B cell (primary cell): ENCODE measurements around the gene IGFBP7. TPM values are rescaled to one million over a fixed set of nuclear protein-coding genes. Genes with fewer than 3 reads are reported as not detected.

ENCODE experiments used
- ATAC-seq: fragments of 200-7000 bp; cut with Tn5 transposase; one replicate; pipeline ENCODE4 v1.10.0; 2021; ENCODE audit warnings: low read depth, mild to moderate bottlenecking, moderate number of reproducible peaks, moderate library complexity
- CTCF ChIA-PET: fragments of 350-600 bp; sonication (Branson Sonifier 250); formaldehyde crosslinking; loops from one replicate; lab custom pipeline; 2021; ENCODE audit warnings: antibody characterized with exemption, inconsistent platforms; lab: Charles Lee
- POLR2A ChIA-PET: fragments of 350-600 bp; sonication (Branson Sonifier 250); formaldehyde crosslinking; loops from one replicate; lab custom pipeline; 2021; ENCODE audit warnings: antibody characterized with exemption; lab: Charles Lee
- DNase-seq: peaks from one replicate; pipeline ENCODE4 v3.0.0; 2013
- H2AFZ ChIP-seq: 2 replicates; pipeline ENCODE4 v1.6.1; 2012; ENCODE audit warnings: mild to moderate bottlenecking, low read depth, low read length; ENCODE audit not compliant: insufficient read depth, poor library complexity, severe bottlenecking
- H3K27ac ChIP-seq, 2 donors: 1 replicate in 1 of 2; 2 replicates in 1 of 2; pipeline ENCODE4 v1.5.1; 2012 to 2013; ENCODE audit warnings: low read length in 2 of 2, mild to moderate bottlenecking in 2 of 2, moderate library complexity in 1 of 2
- H3K27me3 ChIP-seq, 4 experiments: fragments of 200-600 bp in 1 of 4; sonication (generic) in 1 of 4; replicated peaks in 1 of 4; 1 replicate in 2 of 4; 2 replicates in 2 of 4; pipeline versions ENCODE4 v1.6.1 to v1.7.0; 2013 to 2016; ENCODE audit warnings: low read length in 3 of 4, mild to moderate bottlenecking in 2 of 4, mixed read lengths in 1 of 4, moderate library complexity in 1 of 4; ENCODE audit not compliant: insufficient read depth in 4 of 4, control insufficient read depth in 3 of 4; ENCODE audit errors: control extremely low read depth in 1 of 4
- H3K36me3 ChIP-seq, 2 experiments: replicated peaks in 1 of 2; 1 replicate in 1 of 2; 2 replicates in 1 of 2; pipeline versions ENCODE4 v1.6.1 to v1.7.1; 2013; ENCODE audit warnings: low read length in 1 of 2; ENCODE audit not compliant: insufficient read depth in 2 of 2, control insufficient read depth in 1 of 2; ENCODE audit errors: control extremely low read depth in 1 of 2, extremely low read depth in 1 of 2
- H3K4me1 ChIP-seq, 2 donors: fragments of 200-600 bp in 1 of 2; sonication (generic) in 1 of 2; 1 replicate in 1 of 2; 2 replicates in 1 of 2; pipeline versions ENCODE4 v1.5.1 to v1.6.1; 2013 to 2017; ENCODE audit warnings: low read length in 2 of 2; ENCODE audit not compliant: control insufficient read depth in 2 of 2, insufficient read depth in 2 of 2
- H3K4me2 ChIP-seq: replicated peaks from 2 replicates; pipeline ENCODE3; 2012; ENCODE audit warnings: mild to moderate bottlenecking, low read depth, low read length; ENCODE audit not compliant: poor library complexity, severe bottlenecking
- H3K4me3 ChIP-seq, 5 experiments: fragments of 200-600 bp in 1 of 5; sonication (generic) in 1 of 5; 1 replicate in 3 of 5; 2 replicates in 2 of 5; pipeline versions ENCODE4 v1.5.1 to v1.7.0; 2011 to 2016; ENCODE audit warnings: low read length in 4 of 5, mild to moderate bottlenecking in 4 of 5, low read depth in 2 of 5, control low read depth in 1 of 5, moderate library complexity in 1 of 5; ENCODE audit not compliant: insufficient read depth in 1 of 5; ENCODE audit errors: control extremely low read depth in 1 of 5, extremely low read depth in 1 of 5
- H3K79me2 ChIP-seq: fragments of 200-600 bp; sonication (generic); one replicate; pipeline ENCODE4 v1.6.0; 2016; ENCODE audit warnings: low read length; ENCODE audit not compliant: control insufficient read depth, insufficient read depth
- H3K9ac ChIP-seq: fragments of 200-600 bp; sonication (generic); 2 replicates; pipeline ENCODE4 v1.6.1; 2017; ENCODE audit warnings: mild to moderate bottlenecking, low read length, moderate library complexity
- H3K9me3 ChIP-seq, 3 donors: one replicate each; pipeline versions ENCODE4 v1.6.1 to v1.7.1; 2013; ENCODE audit warnings: low read length in 2 of 3; ENCODE audit not compliant: control insufficient read depth in 2 of 3, insufficient read depth in 1 of 3; ENCODE audit errors: control extremely low read depth in 1 of 3
- H4K20me1 ChIP-seq: 2 replicates; pipeline ENCODE4 v1.6.0; 2012; ENCODE audit warnings: mild to moderate bottlenecking, low read length; ENCODE audit not compliant: insufficient read depth, control insufficient read depth, poor library complexity, severe bottlenecking
- H3K27ac Mint-ChIP-seq: one replicate; pipeline ENCODE4 v1.8.0; 2021; ENCODE audit warnings: mixed read lengths
- H3K27me3 Mint-ChIP-seq: one replicate; pipeline ENCODE4 v1.8.0; 2021; ENCODE audit warnings: mixed read lengths
- H3K4me1 Mint-ChIP-seq: one replicate; pipeline ENCODE4 v1.8.0; 2021; ENCODE audit warnings: mixed read lengths
- H3K4me3 Mint-ChIP-seq: one replicate; pipeline ENCODE4 v1.8.0; 2021; ENCODE audit warnings: mixed read lengths
- H3K9me3 Mint-ChIP-seq: one replicate; pipeline ENCODE4 v1.8.0; 2022; ENCODE audit warnings: mixed read lengths; ENCODE audit not compliant: insufficient read depth
- CTCF ChIP-seq: fragments of 200-600 bp; IDR thresholded peaks from one replicate; pipeline ENCODE4 v1.8.0; 2022; ENCODE audit warnings: antibody characterized with exemption, mild to moderate bottlenecking
- EZH2 ChIP-seq: IDR thresholded peaks from 2 replicates; pipeline ENCODE4 v1.6.1; 2012; ENCODE audit warnings: borderline replicate concordance, low read depth, mild to moderate bottlenecking, moderate library complexity, low read length; ENCODE audit not compliant: insufficient read depth, poor library complexity, severe bottlenecking
- WGBS: methylation state at CpG from one replicate; pipeline ENCODE4 v1.1.5; 2013; ENCODE audit warnings: missing lambda C conversion rate; ENCODE audit not compliant: insufficient coverage; 5-methylcytosine and 5-hydroxymethylcytosine counted together
- intact Hi-C: fragments of 100-400 bp; cut with micrococcal nuclease; formaldehyde crosslinking; loops from one replicate; pipeline ENCODE4 v1.10.0; 2022
- polyA plus RNA-seq: library from polyadenylated mRNA; depleted of rRNA; stranded (reverse); fragments of >200 nt; gene quantifications from 2 replicates; pipeline ENCODE4 v1.2.3, GENCODE V29; 2012
- total RNA-seq, 2 donors: library from RNA; stranded (reverse); fragments of 120-200 nt in 1 of 2; gene quantifications; 1 replicate in 1 of 2; 2 replicates in 1 of 2; pipeline versions ENCODE4 v1.2.3 to v1.2.4, GENCODE V29; 2013 to 2022

IGFBP7 gene
- total and polyA plus RNA-seq, 2 donors (not counting 1 experiment from before 2014, with no cell fraction given), result 0.37 TPM; not detected in 1

- Histone ChIP-seq H3K27me3 (no peaks in the 10 kb centered on the region), H3K4me3 (no peak overlapping the region), H3K27ac (no peak overlapping the region), H4K20me1 (no peaks in the 10 kb centered on the region), H3K9me3 (peaks cover 0 to 4% (median 0%) of the 10 kb centered on the region in 3 donors), H3K4me1 (no peaks in the 10 kb centered on the region), H3K36me3 (no peaks in the 10 kb centered on the region), H3K4me2 (no peak overlapping the region), H2AFZ (no peak overlapping the region), H3K79me2 (no peaks in the 10 kb centered on the region), H3K9ac (no peak overlapping the region)
- no peak overlapping the region for H3K4me3 Mint-ChIP-seq
- no peak for ATAC-seq
- DNase-seq, result no peak
- peaks cover 5% of the 10 kb centered on the region for H3K9me3 Mint-ChIP-seq
- TF ChIP-seq EZH2, result no peak
- TF ChIP-seq CTCF, result no peak
- H3K27me3 Mint-ChIP-seq, result peaks cover 7% of the 10 kb centered on the region
- no peaks in the 10 kb centered on the region for H3K4me1 Mint-ChIP-seq
- intact Hi-C loops, result no loop called here
- no CpG with 5 or more reads among the region's 2 CpGs for WGBS
- ChIA-PET CTCF (interaction anchor here (0.9 kb wide), 1 partner anchor 35 kb away, joined by 3 read pairs; no protein-coding TSS in a partner anchor), POLR2A (no interaction called here)
- no peak overlapping the region for H3K27ac Mint-ChIP-seq
Measured at GRCh38 chr4:57132743-57133137, 22.6 kb upstream of the IGFBP7 start.

- Histone ChIP-seq H3K36me3 (no peaks in the 10 kb centered on the region), H2AFZ (no peak overlapping the region), H3K4me1 (no peaks in the 10 kb centered on the region), H3K4me3 (no peak overlapping the region), H4K20me1 (no peaks in the 10 kb centered on the region), H3K4me2 (no peak overlapping the region), H3K27me3 (no peaks in the 10 kb centered on the region), H3K9ac (no peak overlapping the region), H3K27ac (no peak overlapping the region), H3K9me3 (peaks cover 0 to 7% (median 0%) of the 10 kb centered on the region in 3 donors), H3K79me2 (no peaks in the 10 kb centered on the region)
- H3K4me1 Mint-ChIP-seq, result no peaks in the 10 kb centered on the region
- TF ChIP-seq CTCF (no peak), EZH2 (no peak)
- H3K27ac Mint-ChIP-seq, result no peak overlapping the region
- ATAC-seq (no peak), DNase-seq (no peak)
- H3K4me3 Mint-ChIP-seq, result no peak overlapping the region
- 49% methylated on average over 2 of the region's 7 CpGs for WGBS
- intact Hi-C loops, result no loop called here
- H3K27me3 Mint-ChIP-seq, result peaks cover 7% of the 10 kb centered on the region
- peaks cover 5% of the 10 kb centered on the region for H3K9me3 Mint-ChIP-seq
- POLR2A ChIA-PET, result no interaction called here
- CTCF ChIA-PET, result no interaction called here
Measured at GRCh38 chr4:57131849-57132742, 21.9 kb upstream of the IGFBP7 start.
